Measurements from ENCODE around the gene PLEKHM3. TPM values are rescaled to one million over a fixed set of nuclear protein-coding genes. Genes with fewer than 3 reads are reported as not detected.
A peak's percentile ranks its signal among the peaks of the same experiment; 100 is the strongest.

The PLEKHM3 gene
- total RNA-seq, 4 donors from 2014 or later: 19.1 to 26.5 (median 24.0) TPM

DNA sequence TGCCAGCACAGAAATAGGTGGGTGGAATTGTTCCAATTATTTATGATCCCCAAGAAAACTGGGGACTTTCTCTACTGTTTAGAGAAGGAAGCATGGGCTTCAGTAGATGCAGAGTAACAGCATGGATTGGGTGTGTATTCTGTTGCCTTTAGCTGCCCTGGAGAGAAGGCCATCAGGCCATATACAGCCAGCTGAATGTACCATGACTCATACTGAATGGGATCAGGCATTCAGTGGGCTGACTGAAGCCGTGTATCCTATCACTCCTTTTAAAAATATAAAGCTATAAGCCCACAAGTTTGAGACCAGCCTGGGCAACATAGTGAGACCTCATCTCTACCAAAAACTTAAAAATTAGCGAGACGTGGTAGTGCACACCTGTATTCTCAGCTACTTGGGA lies 16.7 kb upstream of the PLEKHM3 start:
- in situ Hi-C loops (cut with MboI; ENCODE audit: low pct_ligation_motif_present in 1 of 4, low pct_unique_long_range_greater_than_20kb in 1 of 4, low sequenced_read_pairs in 3 of 4): loop anchor here in 1 of 4 donors (25.0 kb wide), 1 partner anchor 305 kb away; no protein-coding TSS in a partner anchor
- Histone ChIP-seq H3K4me1 (peaks cover 0 to under 1% (median under 1%) of the 10 kb centered on the region in 4 donors), H3K27ac (no peak overlapping the region), H3K36me3 (no peaks in the 10 kb centered on the region), H3K9me3 (no peaks in the 10 kb centered on the region), H3K27me3 (no peaks in the 10 kb centered on the region), H3K4me3 (no peak overlapping the region)
- TF ChIP-seq, protein P1, sequence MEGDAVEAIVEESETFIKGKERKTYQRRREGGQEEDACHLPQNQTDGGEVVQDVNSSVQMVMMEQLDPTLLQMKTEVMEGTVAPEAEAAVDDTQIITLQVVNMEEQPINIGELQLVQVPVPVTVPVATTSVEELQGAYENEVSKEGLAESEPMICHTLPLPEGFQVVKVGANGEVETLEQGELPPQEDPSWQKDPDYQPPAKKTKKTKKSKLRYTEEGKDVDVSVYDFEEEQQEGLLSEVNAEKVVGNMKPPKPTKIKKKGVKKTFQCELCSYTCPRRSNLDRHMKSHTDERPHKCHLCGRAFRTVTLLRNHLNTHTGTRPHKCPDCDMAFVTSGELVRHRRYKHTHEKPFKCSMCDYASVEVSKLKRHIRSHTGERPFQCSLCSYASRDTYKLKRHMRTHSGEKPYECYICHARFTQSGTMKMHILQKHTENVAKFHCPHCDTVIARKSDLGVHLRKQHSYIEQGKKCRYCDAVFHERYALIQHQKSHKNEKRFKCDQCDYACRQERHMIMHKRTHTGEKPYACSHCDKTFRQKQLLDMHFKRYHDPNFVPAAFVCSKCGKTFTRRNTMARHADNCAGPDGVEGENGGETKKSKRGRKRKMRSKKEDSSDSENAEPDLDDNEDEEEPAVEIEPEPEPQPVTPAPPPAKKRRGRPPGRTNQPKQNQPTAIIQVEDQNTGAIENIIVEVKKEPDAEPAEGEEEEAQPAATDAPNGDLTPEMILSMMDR (IDR thresholded peaks at IDR 0.05): no peak
- TF ChIP-seq POLR2A (IDR thresholded peaks at IDR 0.05) (no peak), POLR2AphosphoS5 (IDR thresholded peaks at IDR 0.05) (no peak), EP300 (IDR thresholded peaks at IDR 0.05; ENCODE audit: low read depth) (no peak)
- intact Hi-C loops (cut with DNase I; ENCODE audit: low total_unique reads): loop anchor here (10.0 kb wide), 1 partner anchor 297 kb away; no protein-coding TSS in a partner anchor
- DNase-seq: peak; percentile 10
- 61 to 75% methylated on average over 3 of the region's 3 CpGs for WGBS, 2 donors (ENCODE audit: low coverage in 1 of 2)

DNA sequence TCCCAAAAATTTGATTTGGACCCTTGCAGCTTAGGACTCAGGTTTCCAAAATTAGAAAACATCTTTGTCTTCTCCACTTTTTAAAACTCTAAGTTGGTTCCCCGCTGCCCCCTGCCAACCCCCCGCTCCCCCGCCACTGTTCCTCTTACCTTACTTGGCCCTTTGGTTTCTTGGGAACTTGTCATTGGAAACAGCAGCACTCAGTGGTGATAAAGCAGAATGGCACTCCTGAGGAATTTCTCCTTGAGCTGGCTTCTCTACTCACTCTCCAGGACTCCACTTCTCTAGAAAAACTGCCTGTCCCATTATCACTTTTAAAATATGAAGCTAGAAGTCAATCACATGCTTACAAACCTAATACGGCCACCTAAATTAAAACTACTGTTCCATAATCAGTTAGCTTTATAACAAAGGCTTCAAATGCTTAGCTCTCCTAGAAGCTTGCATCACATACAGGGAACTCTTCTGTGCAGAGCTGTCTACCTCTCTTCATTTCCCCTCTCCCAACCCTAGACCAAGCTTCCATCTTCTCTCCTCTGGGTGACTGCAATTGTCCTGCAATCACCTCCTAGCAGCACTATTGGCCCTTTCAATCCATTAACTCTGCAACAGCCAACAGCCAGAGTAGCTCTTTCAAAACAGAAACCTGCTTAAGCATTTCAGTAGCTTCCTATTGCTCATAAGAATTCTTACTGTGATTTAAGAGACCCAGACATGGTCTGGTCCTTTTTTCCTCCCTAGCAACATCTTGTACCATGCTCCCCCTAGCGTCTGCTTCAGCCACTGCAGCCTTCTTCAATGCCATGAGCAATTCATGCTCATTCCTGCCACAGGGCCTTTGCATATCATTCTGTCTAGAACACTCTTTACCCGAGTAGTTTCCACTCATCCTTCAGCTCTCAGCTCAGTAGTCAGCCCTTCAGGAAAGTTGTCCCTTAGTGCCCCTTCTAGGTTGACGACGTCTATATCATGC lies 15.2 kb upstream of the PLEKHM3 start:
- peak; percentile 80 for DNase-seq
- intact Hi-C loops (cut with DNase I; ENCODE audit: low total_unique reads) (loop anchor here (10.0 kb wide), 1 partner anchor 296 kb away; no protein-coding TSS in a partner anchor), in situ Hi-C loops (cut with MboI; ENCODE audit: low pct_ligation_motif_present in 1 of 4, low pct_unique_long_range_greater_than_20kb in 1 of 4, low sequenced_read_pairs in 3 of 4) (loop anchor here in 1 of 4 donors (25.0 kb wide), 1 partner anchor 303 kb away; no protein-coding TSS in a partner anchor)
- no peaks in the 10 kb centered on the region for H3K4me1 ChIP-seq
- H3K27ac ChIP-seq: peak overlapping the region in 1 of 4 donors; percentile 34
- H3K36me3 ChIP-seq: no peaks in the 10 kb centered on the region
- WGBS, 2 donors (ENCODE audit: low coverage in 1 of 2): 34 to 43% methylated on average over 6 to 8 of the region's 8 CpGs
- no peaks in the 10 kb centered on the region for H3K27me3 ChIP-seq
- H3K4me3 ChIP-seq: no peak overlapping the region
- H3K9me3 ChIP-seq: no peaks in the 10 kb centered on the region
- TF ChIP-seq POLR2AphosphoS5 (IDR thresholded peaks at IDR 0.05) (no peak), POLR2A (IDR thresholded peaks at IDR 0.05) (no peak)
- TF ChIP-seq, protein P1 (IDR thresholded peaks at IDR 0.05): peak; percentile 69 to 78 (median 71)

DNA sequence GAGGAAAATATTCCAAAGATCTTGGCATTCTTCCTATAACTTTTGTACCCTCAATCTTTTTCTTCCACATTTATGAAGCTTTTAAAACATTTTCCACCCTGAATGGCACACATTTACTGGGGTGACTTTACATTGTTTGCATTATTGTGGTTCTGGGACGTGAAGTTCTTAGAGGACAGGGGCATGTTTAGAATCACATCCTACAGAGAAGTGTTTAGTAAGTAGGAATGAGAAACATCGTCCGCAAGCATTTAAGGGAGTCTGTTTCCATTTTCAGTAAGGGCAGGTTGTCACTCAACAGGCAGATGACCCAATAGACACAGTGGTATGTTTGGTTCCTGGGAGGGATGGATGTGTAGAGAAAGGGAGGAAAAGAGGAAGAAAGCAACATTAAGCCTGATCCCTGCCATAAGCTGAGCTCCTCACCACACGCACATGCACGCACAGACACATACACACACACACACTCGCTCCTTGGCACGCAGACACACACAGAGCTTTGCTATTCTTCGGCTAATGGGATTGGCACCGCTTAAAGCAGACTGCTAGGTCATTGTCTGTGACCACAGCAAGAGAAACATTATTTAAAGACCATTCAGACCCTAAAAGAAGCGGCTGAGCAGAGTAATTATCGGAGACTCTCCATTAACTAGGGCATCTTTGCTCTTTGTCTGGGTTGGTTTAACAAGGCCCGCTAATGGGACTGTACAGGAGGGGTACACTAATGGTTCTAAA lies 14.2 kb upstream of the PLEKHM3 start:
- Histone ChIP-seq H3K27me3 (no peaks in the 10 kb centered on the region), H3K4me3 (no peak overlapping the region), H3K36me3 (no peaks in the 10 kb centered on the region), H3K27ac (no peak overlapping the region), H3K9me3 (no peaks in the 10 kb centered on the region), H3K4me1 (no peaks in the 10 kb centered on the region)
- 84 to 88% methylated on average over 9 to 12 of the region's 12 CpGs for whole genome bisulfite sequencing, 2 donors (ENCODE audit: low coverage in 1 of 2)
- TF ChIP-seq EP300 (IDR thresholded peaks at IDR 0.05; ENCODE audit: low read depth) (no peak), POLR2A (IDR thresholded peaks at IDR 0.05) (no peak), POLR2AphosphoS5 (IDR thresholded peaks at IDR 0.05) (no peak)
- TF ChIP-seq, protein P1 (IDR thresholded peaks at IDR 0.05): no peak
- in situ Hi-C loops (cut with MboI; ENCODE audit: low pct_ligation_motif_present in 1 of 4, low pct_unique_long_range_greater_than_20kb in 1 of 4, low sequenced_read_pairs in 3 of 4): loop anchor here in 3 of 4 donors (10.0 to 25.0 kb wide), 3 partner anchors 295 to 415 kb away; partner anchors contain the start of gene METTL21A (in 1 of the 3)
- DNase-seq: no peak
- intact Hi-C loops (cut with DNase I; ENCODE audit: low total_unique reads): loop anchor here (10.0 kb wide), 1 partner anchor 295 kb away; no protein-coding TSS in a partner anchor

Measured in transverse colon (tissue), 4 donors.